ENCODE measurements around the gene SLC9A9.

Gene SLC9A9

GRCh38 chr3:143600756-143601718 is 247.2 kb downstream of the SLC9A9 start (continued):
- TF ChIP-seq, protein P1, sequence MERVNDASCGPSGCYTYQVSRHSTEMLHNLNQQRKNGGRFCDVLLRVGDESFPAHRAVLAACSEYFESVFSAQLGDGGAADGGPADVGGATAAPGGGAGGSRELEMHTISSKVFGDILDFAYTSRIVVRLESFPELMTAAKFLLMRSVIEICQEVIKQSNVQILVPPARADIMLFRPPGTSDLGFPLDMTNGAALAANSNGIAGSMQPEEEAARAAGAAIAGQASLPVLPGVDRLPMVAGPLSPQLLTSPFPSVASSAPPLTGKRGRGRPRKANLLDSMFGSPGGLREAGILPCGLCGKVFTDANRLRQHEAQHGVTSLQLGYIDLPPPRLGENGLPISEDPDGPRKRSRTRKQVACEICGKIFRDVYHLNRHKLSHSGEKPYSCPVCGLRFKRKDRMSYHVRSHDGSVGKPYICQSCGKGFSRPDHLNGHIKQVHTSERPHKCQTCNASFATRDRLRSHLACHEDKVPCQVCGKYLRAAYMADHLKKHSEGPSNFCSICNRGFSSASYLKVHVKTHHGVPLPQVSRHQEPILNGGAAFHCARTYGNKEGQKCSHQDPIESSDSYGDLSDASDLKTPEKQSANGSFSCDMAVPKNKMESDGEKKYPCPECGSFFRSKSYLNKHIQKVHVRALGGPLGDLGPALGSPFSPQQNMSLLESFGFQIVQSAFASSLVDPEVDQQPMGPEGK (CRISPR knock-in tag; IDR thresholded peaks at IDR 0.05; ENCODE audit: borderline replicate concordance), result no peak

DNA sequence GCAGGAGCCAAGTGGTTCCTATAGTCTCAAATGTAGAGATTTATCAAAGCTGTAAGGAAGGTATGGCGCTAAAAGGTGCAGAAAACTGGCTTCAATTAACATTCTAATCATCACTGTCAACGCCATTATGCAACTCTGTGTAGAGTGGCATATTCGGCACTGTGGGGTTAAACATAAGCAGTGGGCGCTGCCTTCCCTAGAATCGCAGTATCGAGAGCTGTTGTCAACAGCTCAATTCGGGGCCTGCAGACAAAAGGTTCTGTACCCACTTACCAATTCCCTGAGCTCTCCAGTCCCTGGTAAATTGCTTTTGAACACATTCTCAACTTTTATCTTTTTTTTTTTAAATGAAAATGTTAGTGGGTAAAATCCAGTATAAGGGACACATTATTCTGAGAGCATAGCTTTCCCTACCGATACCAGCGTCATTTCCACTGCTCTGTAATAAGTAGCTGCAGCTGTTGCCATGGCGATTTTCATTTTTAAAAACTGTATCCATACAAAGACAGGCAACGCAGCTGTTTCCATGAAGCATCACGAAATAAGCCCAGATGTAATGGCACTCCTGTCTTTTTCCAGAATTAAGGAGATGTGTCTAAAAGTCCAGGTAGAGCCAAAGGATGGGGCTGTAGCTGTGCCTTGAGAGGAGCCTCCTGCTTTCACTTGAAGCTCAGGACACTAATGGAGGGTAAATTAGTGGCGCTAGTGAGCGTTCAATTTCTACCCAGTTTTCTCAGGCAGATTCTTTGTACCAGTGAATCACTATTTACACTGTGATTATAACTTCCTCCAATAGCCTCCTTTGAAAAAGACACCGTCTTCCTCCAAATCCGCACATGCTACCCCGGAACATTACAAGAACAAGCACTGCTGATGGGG is 250.3 kb downstream of the SLC9A9 start:
- ATAC-seq, result peak; percentile 46; the same call in 2 of the 3 replicates
- TF ChIP-seq TOX (CRISPR knock-in tag; IDR thresholded peaks at IDR 0.05; ENCODE audit: borderline replicate concordance) (no peak), CREB5 (CRISPR knock-in tag; IDR thresholded peaks at IDR 0.05; ENCODE audit: low read depth) (no peak), ARNTL (CRISPR knock-in tag; IDR thresholded peaks at IDR 0.05; ENCODE audit: borderline replicate concordance, low read depth) (no peak), ZFP3 (CRISPR knock-in tag; IDR thresholded peaks at IDR 0.05) (no peak), GLIS3 (CRISPR knock-in tag; IDR thresholded peaks at IDR 0.05) (no peak), ZC3H10 (CRISPR knock-in tag; IDR thresholded peaks at IDR 0.05) (no peak), BACH2 (CRISPR knock-in tag; IDR thresholded peaks at IDR 0.05; ENCODE audit: borderline replicate concordance) (no peak)
- TF ChIP-seq, protein P2, sequence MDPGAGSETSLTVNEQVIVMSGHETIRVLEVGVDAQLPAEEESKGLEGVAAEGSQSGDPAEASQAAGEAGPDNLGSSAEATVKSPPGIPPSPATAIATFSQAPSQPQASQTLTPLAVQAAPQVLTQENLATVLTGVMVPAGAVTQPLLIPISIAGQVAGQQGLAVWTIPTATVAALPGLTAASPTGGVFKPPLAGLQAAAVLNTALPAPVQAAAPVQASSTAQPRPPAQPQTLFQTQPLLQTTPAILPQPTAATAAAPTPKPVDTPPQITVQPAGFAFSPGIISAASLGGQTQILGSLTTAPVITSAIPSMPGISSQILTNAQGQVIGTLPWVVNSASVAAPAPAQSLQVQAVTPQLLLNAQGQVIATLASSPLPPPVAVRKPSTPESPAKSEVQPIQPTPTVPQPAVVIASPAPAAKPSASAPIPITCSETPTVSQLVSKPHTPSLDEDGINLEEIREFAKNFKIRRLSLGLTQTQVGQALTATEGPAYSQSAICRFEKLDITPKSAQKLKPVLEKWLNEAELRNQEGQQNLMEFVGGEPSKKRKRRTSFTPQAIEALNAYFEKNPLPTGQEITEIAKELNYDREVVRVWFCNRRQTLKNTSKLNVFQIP (CRISPR knock-in tag; IDR thresholded peaks at IDR 0.05; ENCODE audit: borderline replicate concordance, low read depth), result no peak

- ATAC-seq, result no peak
- no peak for TF ChIP-seq RARB (CRISPR knock-in tag; IDR thresholded peaks at IDR 0.05)
- no peak for TF ChIP-seq CSDC2 (CRISPR knock-in tag; IDR thresholded peaks at IDR 0.05)
- TF ChIP-seq ZC3H10 (CRISPR knock-in tag; IDR thresholded peaks at IDR 0.05), result no peak
- TF ChIP-seq OSR1 (CRISPR knock-in tag; IDR thresholded peaks at IDR 0.05), result no peak
- no peak for TF ChIP-seq ZFP30 (CRISPR knock-in tag; IDR thresholded peaks at IDR 0.05)
- TF ChIP-seq TCF4 (CRISPR knock-in tag; IDR thresholded peaks at IDR 0.05; ENCODE audit: borderline replicate concordance), result no peak
- TF ChIP-seq CSRNP3 (CRISPR knock-in tag; IDR thresholded peaks at IDR 0.05), result no peak
- TF ChIP-seq, protein P2 (CRISPR knock-in tag; IDR thresholded peaks at IDR 0.05; ENCODE audit: borderline replicate concordance, low read depth), result no peak
Measured at GRCh38 chr3:143596957-143597642, 251.2 kb downstream of the SLC9A9 start.
